A549 (cell line): ENCODE results near the gene AP5M1. TPM values are rescaled to one million over a fixed set of nuclear protein-coding genes. Genes with fewer than 3 reads are reported as not detected.
A peak's percentile ranks its signal among the peaks of the same experiment; 100 is the strongest.

Source experiments
- ATAC-seq, 2 experiments: fragments of 200-7000 bp in 1 of 2; fragments of >200 bp in 1 of 2; cut with Nextera tagmentation in 1 of 2; cut with Tn5 transposase in 1 of 2; 3 replicates each; pipeline versions ENCODE4 v1.8.0 to v1.9.1; 2018 to 2020; ENCODE audit warnings: mild to moderate bottlenecking in 1 of 2, moderate library complexity in 1 of 2
- CTCF ChIA-PET: fragments of 300-600 bp; sonication (Branson Sonifier 250); formaldehyde crosslinking; extraction: SDS; loops from one replicate; lab custom pipeline; 2021; ENCODE audit warnings: antibody characterized with exemption, inconsistent platforms; lab: Yijun Ruan, JAX
- POLR2A ChIA-PET: fragments of 350-600 bp; formaldehyde crosslinking; extraction: SDS; loops from one replicate; lab custom pipeline; 2021; ENCODE audit warnings: antibody characterized with exemption, inconsistent platforms; lab: Yijun Ruan, JAX
- DNase-seq, 2 experiments: peaks; one replicate each; pipeline versions ENCODE4 v3.0.0 to v3.0.0-alpha.2; 2011 to 2016; ENCODE audit warnings: low read depth in 1 of 2, low spot score in 1 of 2
- FAIRE-seq: peaks from 2 replicates; lab custom pipeline; 2011; peaks lifted over from hg19 to GRCh38; lab: Jason Lieb, UNC
- H3K27ac ChIP-seq, 2 experiments: fragments of >200 bp; sonication (Bioruptor Twin); formaldehyde crosslinking; 3 replicates each; pipeline ENCODE4 v1.5.1; 2016 to 2017
- H3K4me1 ChIP-seq: fragments of >200 bp; sonication (Bioruptor Twin); formaldehyde crosslinking; 3 replicates; pipeline ENCODE4 v1.6.1; 2016
- H3K4me2 ChIP-seq: fragments of >200 bp; sonication (Bioruptor Twin); formaldehyde crosslinking; 3 replicates; pipeline ENCODE4 v1.6.1; 2016
- H3K4me3 ChIP-seq: fragments of >200 bp; sonication (Bioruptor Twin); formaldehyde crosslinking; 3 replicates; pipeline ENCODE4 v1.5.1; 2016
- H3K9me3 ChIP-seq: fragments of >200 bp; sonication (Bioruptor Twin); formaldehyde crosslinking; 3 replicates; pipeline ENCODE4 v1.6.1; 2016
- BHLHE40 ChIP-seq: IDR thresholded peaks from 2 replicates; pipeline ENCODE4 v1.6.1; 2012; ENCODE audit warnings: low read depth, low read length, inconsistent platforms
- CEBPB ChIP-seq, 2 experiments: fragments of >200 bp in 1 of 2; sonication (Bioruptor Twin) in 1 of 2; formaldehyde crosslinking in 1 of 2; IDR thresholded peaks; 2 replicates each; pipeline ENCODE4 v1.6.1; 2012 to 2016
- CHD2 ChIP-seq: fragments of 150-350 bp; IDR thresholded peaks from 2 replicates; pipeline ENCODE4 v1.6.1; 2014; ENCODE audit warnings: low read length; ENCODE audit not compliant: partially characterized antibody
- CHD4 ChIP-seq: fragments of 200-600 bp; sonication (generic); IDR thresholded peaks from 2 replicates; pipeline ENCODE4 v1.6.1; 2016; ENCODE audit warnings: antibody characterized with exemption, mild to moderate bottlenecking, borderline replicate concordance
- EHF ChIP-seq: fragments of 250-450 bp; sonication (Bioruptor Pico); IDR thresholded peaks from 2 replicates; pipeline ENCODE4 v1.5.0; 2020; ENCODE audit warnings: mild to moderate bottlenecking
- EP300 ChIP-seq, 2 experiments: fragments of >200 bp; sonication (Bioruptor Twin); formaldehyde crosslinking; IDR thresholded peaks; 2 replicates in 1 of 2; 3 replicates in 1 of 2; pipeline ENCODE4 v1.6.1; 2016 to 2017
- HDAC2 ChIP-seq: fragments of 200-600 bp; sonication (generic); IDR thresholded peaks from 2 replicates; pipeline ENCODE4 v1.6.1; 2016
- HEYL ChIP-seq: fragments of 250-450 bp; sonication (Bioruptor Pico); IDR thresholded peaks from 2 replicates; pipeline ENCODE4 v1.8.0; 2021; ENCODE audit warnings: mild to moderate bottlenecking, moderate library complexity
- HMGXB4 ChIP-seq: fragments of 250-450 bp; sonication (Bioruptor Pico); IDR thresholded peaks from 2 replicates; pipeline ENCODE4 v1.5.0; 2021; ENCODE audit warnings: mild to moderate bottlenecking, moderate library complexity, borderline replicate concordance
- HOXA7 ChIP-seq: fragments of 250-450 bp; sonication (Bioruptor Pico); IDR thresholded peaks from 2 replicates; pipeline ENCODE4 v1.5.0; 2020; ENCODE audit warnings: mild to moderate bottlenecking, moderate library complexity
- HOXB13 ChIP-seq: fragments of 250-450 bp; sonication (Bioruptor Pico); IDR thresholded peaks from 2 replicates; pipeline ENCODE4 v1.5.0; 2020; ENCODE audit warnings: low read depth, mild to moderate bottlenecking, moderate library complexity
- KDM5A ChIP-seq: fragments of 200-600 bp; sonication (generic); IDR thresholded peaks from 2 replicates; pipeline ENCODE4 v1.6.1; 2016; ENCODE audit warnings: antibody characterized with exemption, mild to moderate bottlenecking
- MAX ChIP-seq: IDR thresholded peaks from 2 replicates; pipeline ENCODE4 v1.6.1; 2012
- MAZ ChIP-seq: fragments of 150-350 bp; IDR thresholded peaks from 2 replicates; pipeline ENCODE4 v1.6.1; 2014; ENCODE audit warnings: antibody characterized with exemption, low read depth, low read length, borderline replicate concordance
- PHF8 ChIP-seq: fragments of 200-600 bp; sonication (generic); IDR thresholded peaks from 2 replicates; pipeline ENCODE4 v1.6.1; 2016; ENCODE audit warnings: low read depth, mild to moderate bottlenecking, antibody characterized with exemption, moderate library complexity, borderline replicate concordance
- POLR2A ChIP-seq: IDR thresholded peaks from 2 replicates; pipeline ENCODE4 v1.6.1; 2012; ENCODE audit warnings: mild to moderate bottlenecking, low read length
- RAD21 ChIP-seq, 2 experiments: fragments of >200 bp in 1 of 2; sonication (Bioruptor Twin) in 1 of 2; formaldehyde crosslinking in 1 of 2; IDR thresholded peaks in 1 of 2; conservative IDR thresholded peaks in 1 of 2; 2 replicates in 1 of 2; 3 replicates in 1 of 2; pipeline ENCODE4 v1.6.1; 2012 to 2018; ENCODE audit warnings: inconsistent platforms in 1 of 2
- RCOR1 ChIP-seq: fragments of 150-350 bp; IDR thresholded peaks from 2 replicates; pipeline ENCODE4 v1.6.1; 2014; ENCODE audit warnings: antibody characterized with exemption, low read length, low read depth
- REST ChIP-seq: fragments of 200-600 bp; sonication (generic); IDR thresholded peaks from 2 replicates; pipeline ENCODE4 v1.6.1; 2016; ENCODE audit warnings: antibody characterized with exemption, mild to moderate bottlenecking, moderate library complexity
- RFX5 ChIP-seq: fragments of 450-650 bp; IDR thresholded peaks from 2 replicates; pipeline ENCODE4 v1.7.1; 2014; ENCODE audit warnings: antibody characterized with exemption, mild to moderate bottlenecking, moderate library complexity
- SREBF2 ChIP-seq: fragments of 450-650 bp; IDR thresholded peaks from 2 replicates; pipeline ENCODE4 v1.6.1; 2014; ENCODE audit warnings: mild to moderate bottlenecking, moderate library complexity
- USF2 ChIP-seq: fragments of 450-650 bp; IDR thresholded peaks from 2 replicates; pipeline ENCODE4 v1.6.1; 2014; ENCODE audit warnings: antibody characterized with exemption
- ZC3H11A ChIP-seq: fragments of 450-650 bp; IDR thresholded peaks from 2 replicates; pipeline ENCODE4 v1.6.1; 2014; ENCODE audit warnings: antibody characterized with exemption, mild to moderate bottlenecking
- WGBS: methylation state at CpG from one replicate; pipeline ENCODE4 v1.1.6; 2017; ENCODE audit errors: missing lambda C conversion rate; 5-methylcytosine and 5-hydroxymethylcytosine counted together
- polyA plus RNA-seq, 4 experiments: library from polyadenylated mRNA; depleted of rRNA in 3 of 4; stranded (reverse); fragments of >200 nt; fragmentation: RNase III in 1 of 4; extraction: RNeasy Plus Mini Kit Qiagen cat#74134 plus additional on column Dnase treatment in 1 of 4; gene quantifications; 2 replicates in 3 of 4; 3 replicates in 1 of 4; pipeline ENCODE4 v1.2.3, GENCODE V29; 2011 to 2017
- TF ChIP-seq, protein P1 (sequence below): fragments of 250-450 bp; sonication (Bioruptor Pico); IDR thresholded peaks from 2 replicates; pipeline ENCODE4 v1.5.0; 2020; ENCODE audit warnings: low read depth, mild to moderate bottlenecking, moderate library complexity
- TF ChIP-seq, protein P2 (sequence below): fragments of 150-350 bp; IDR thresholded peaks from 2 replicates; pipeline ENCODE4 v1.6.1; 2014; ENCODE audit warnings: low read depth, mild to moderate bottlenecking, low read length

Gene AP5M1
- polyA plus RNA-seq, 2 of the 4 experiments (the other 2 are of a cell fraction) = 22.8 to 40.6 TPM

DNA sequence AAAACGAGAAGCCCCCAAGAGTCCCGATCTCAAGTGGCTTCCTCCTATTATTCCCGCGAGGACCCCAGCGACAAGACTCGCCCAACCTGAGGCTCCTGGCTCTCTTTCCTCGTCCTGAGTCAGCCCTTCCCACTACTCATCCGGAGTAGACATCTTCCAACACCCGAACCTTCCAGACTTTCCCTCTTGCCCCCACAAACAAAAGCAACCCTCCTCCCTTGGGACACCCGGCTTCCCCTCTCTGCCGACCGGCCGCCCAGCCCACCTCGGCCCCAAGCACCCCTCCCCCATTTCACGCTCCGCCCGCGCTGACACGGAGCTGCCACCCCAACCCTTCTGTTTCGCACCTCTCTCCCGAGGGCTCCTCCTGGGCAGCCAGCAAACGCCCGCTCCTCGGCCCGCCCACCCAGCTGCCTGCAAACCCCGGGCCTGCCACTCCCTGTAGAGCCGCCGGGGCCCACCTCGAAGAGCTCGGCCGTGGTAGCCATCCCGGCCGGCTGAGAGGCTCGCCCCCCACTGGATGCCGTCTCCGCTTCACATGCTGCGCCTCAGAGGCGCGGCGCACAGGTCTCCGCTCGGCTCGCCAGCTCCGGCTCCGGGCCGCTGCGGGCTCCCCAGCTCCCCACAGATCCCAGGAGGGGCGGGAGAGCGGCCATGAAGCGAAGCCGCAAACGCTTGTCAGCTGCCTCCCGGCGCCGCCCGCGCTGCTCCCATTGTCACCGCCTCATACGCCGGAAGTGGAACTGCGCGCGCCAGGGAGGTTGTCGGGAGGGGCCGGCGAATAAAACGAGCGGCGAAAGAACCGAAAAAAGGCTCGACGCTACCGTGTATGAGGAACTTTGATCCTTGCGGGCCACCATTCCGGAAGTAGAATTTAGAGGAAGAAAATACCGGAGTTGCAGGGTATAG lies at the start of gene AP5M1, which contains the start of gene EXOC5 (continued):
- TF ChIP-seq MAZ (no peak), HMGXB4 (CRISPR knock-in tag) (peak; percentile 82; the same call in 1 of the 2 replicates), RFX5 (no peak), KDM5A (0 out of 2 replicates have a peak, but pooled peaks have one; percentile 15), BHLHE40 (no peak), HEYL (CRISPR knock-in tag) (no peak)
- TF ChIP-seq, all 56 proteins: peak for 14

GRCh38 chr14:57221931-57222330 lies 46.8 kb upstream of the AP5M1 start:
- WGBS = 87% methylated on average over 3 of the region's 3 CpGs
- no peaks in the 10 kb centered on the region for H3K9me3 ChIP-seq
- H3K27ac ChIP-seq = no peak overlapping the region
- ATAC-seq = no peak
- no peak overlapping the region for H3K4me2 ChIP-seq
- ChIA-PET CTCF (interaction anchor here (0.6 kb wide), 1 partner anchor 41 kb away, joined by 4 read pairs; no protein-coding TSS in a partner anchor), POLR2A (no interaction called here)
- no peak overlapping the region for H3K4me3 ChIP-seq
- TF ChIP-seq CHD2 = no peak
- no peak for TF ChIP-seq CHD4
- no peaks in the 10 kb centered on the region for H3K4me1 ChIP-seq
- DNase-seq = no peak
- FAIRE-seq = no peak

DNA sequence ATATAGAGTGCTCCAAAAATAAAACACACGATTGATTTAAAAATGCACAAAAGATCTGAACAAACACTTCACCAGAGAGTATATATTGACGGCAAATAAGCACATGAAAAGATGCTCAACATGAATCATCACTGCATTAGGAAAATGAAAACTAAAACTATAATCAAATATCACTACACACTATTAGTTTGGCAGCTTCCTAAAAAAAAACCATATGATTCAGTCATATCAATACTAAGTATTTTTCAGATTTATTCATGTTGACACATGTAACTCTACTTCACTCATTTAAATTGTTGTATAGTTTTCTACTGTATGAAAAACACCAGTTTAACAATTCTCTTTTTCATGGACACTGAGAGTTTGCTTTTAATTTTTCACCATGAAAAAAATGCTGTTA lies 41.7 kb upstream of the AP5M1 start:
- ATAC-seq = no peak
- POLR2A ChIA-PET = no interaction called here
- no peak overlapping the region for H3K27ac ChIP-seq
- no peak overlapping the region for H3K4me3 ChIP-seq
- CTCF ChIA-PET = no interaction called here
- no peaks in the 10 kb centered on the region for H3K4me1 ChIP-seq
- H3K4me2 ChIP-seq = no peak overlapping the region
- WGBS = 92% methylated on average over 2 of the region's 2 CpGs
- no peaks in the 10 kb centered on the region for H3K9me3 ChIP-seq
- DNase-seq = no peak
- FAIRE-seq = no peak
- no peak for TF ChIP-seq HOXB13 (CRISPR knock-in tag)
- TF ChIP-seq POLR2A = no peak
- no peak for TF ChIP-seq ZC3H11A
- no peak for TF ChIP-seq EHF
- TF ChIP-seq USF2 = no peak
- TF ChIP-seq, protein P1, sequence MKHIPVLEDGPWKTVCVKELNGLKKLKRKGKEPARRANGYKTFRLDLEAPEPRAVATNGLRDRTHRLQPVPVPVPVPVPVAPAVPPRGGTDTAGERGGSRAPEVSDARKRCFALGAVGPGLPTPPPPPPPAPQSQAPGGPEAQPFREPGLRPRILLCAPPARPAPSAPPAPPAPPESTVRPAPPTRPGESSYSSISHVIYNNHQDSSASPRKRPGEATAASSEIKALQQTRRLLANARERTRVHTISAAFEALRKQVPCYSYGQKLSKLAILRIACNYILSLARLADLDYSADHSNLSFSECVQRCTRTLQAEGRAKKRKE (CRISPR knock-in tag) = no peak
- no peak for TF ChIP-seq RFX5
- TF ChIP-seq, protein P2, sequence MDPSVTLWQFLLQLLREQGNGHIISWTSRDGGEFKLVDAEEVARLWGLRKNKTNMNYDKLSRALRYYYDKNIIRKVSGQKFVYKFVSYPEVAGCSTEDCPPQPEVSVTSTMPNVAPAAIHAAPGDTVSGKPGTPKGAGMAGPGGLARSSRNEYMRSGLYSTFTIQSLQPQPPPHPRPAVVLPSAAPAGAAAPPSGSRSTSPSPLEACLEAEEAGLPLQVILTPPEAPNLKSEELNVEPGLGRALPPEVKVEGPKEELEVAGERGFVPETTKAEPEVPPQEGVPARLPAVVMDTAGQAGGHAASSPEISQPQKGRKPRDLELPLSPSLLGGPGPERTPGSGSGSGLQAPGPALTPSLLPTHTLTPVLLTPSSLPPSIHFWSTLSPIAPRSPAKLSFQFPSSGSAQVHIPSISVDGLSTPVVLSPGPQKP = no peak
- TF ChIP-seq KDM5A = no peak
- TF ChIP-seq MAX = no peak
- TF ChIP-seq HDAC2 = no peak
- TF ChIP-seq REST = no peak
- TF ChIP-seq RCOR1 = no peak
- no peak for TF ChIP-seq SREBF2
- TF ChIP-seq RAD21 (conservative IDR thresholded peaks at IDR 0.05 in 1 of 2, IDR thresholded peaks at IDR 0.05 in 1 of 2) = no peak
- TF ChIP-seq PHF8 = no peak
- no peak for TF ChIP-seq HOXA7
- TF ChIP-seq CEBPB (IDR thresholded peaks at IDR 0.05) = no peak
- TF ChIP-seq EP300 (IDR thresholded peaks at IDR 0.05) = no peak
